Mesothelial cell of epicardium (in vitro differentiated cells): ENCODE results near the gene NEK1. TPM values are rescaled to one million over a fixed set of nuclear protein-coding genes. Genes with fewer than 3 reads are reported as not detected.
"Not testable (repeated sequence)": the region's sequence is repeated elsewhere in the genome, so short reads cannot be mapped to it uniquely, and the experiment has no call there.

Experiments
- DNase-seq, 2 experiments: peaks; one replicate each; pipeline ENCODE4 v3.0.0; 2021; ENCODE audit warnings: low spot score in 2 of 2; ENCODE audit not compliant: unreplicated experiment in 2 of 2
- H3K27ac Mint-ChIP-seq: 2 replicates; pipeline ENCODE4 v1.8.0; 2021; ENCODE audit warnings: mixed read lengths
- H3K27me3 Mint-ChIP-seq: 2 replicates; pipeline ENCODE4 v1.8.0; 2021; ENCODE audit warnings: low read depth, mixed read lengths
- H3K36me3 Mint-ChIP-seq: 2 replicates; pipeline ENCODE4 v1.8.0; 2021; ENCODE audit warnings: mixed read lengths
- H3K4me1 Mint-ChIP-seq: 2 replicates; pipeline ENCODE4 v1.8.0; 2021; ENCODE audit warnings: mixed read lengths
- H3K4me3 Mint-ChIP-seq: 2 replicates; pipeline ENCODE4 v1.8.0; 2021; ENCODE audit warnings: mild to moderate bottlenecking, moderate library complexity, mixed read lengths
- H3K9me3 Mint-ChIP-seq: 2 replicates; pipeline ENCODE4 v1.8.0; 2021; ENCODE audit warnings: mixed read lengths
- CTCF ChIP-seq: fragments of 200-600 bp; sonication (generic); IDR thresholded peaks from one replicate; pipeline ENCODE4 v1.5.0; 2021; ENCODE audit warnings: antibody characterized with exemption; ENCODE audit not compliant: unreplicated experiment
- total RNA-seq: library from RNA; stranded (reverse); gene quantifications from 3 replicates; pipeline ENCODE4 v1.2.1, GENCODE V29; 2021

Gene NEK1
- total RNA-seq, 1 donor from 2014 or later: 21.3 TPM

GRCh38 chr4:169625886-169626285, 13.5 kb upstream of the NEK1 start:
- peak overlapping the region; percentile 27 for H3K27ac Mint-ChIP-seq

DNA sequence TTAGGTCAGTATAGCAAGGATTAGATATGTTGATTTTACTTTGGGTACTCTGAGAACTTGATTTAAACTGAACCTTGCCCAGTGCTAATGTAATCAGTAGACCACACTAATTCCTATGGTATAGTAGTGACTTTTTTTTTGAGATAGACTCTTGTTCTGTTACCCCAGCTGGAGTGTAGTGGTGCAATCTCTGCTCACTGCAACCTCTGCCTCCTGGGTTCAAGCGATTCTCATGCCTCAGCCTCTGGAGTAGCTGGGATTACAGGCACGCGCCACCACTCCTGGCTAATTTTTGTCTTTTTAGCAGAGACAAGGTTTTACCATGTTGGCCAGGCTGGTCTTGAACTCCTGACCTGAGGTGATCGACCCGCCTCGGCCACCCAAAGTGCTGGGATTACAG, 11.6 kb upstream of the NEK1 start:
- H3K4me3 Mint-ChIP-seq, DNase-seq, H3K9me3 Mint-ChIP-seq, H3K36me3 Mint-ChIP-seq, H3K27ac Mint-ChIP-seq, H3K27me3 Mint-ChIP-seq: not testable (repeated sequence)
- peaks cover 25% of the 10 kb centered on the region for H3K4me1 Mint-ChIP-seq

More at GRCh38 chr4:169625886-169626285, 13.5 kb upstream of the NEK1 start:
- H3K9me3 Mint-ChIP-seq: no peaks in the 10 kb centered on the region
- TF ChIP-seq CTCF: no peak
- H3K27me3 Mint-ChIP-seq: no peaks in the 10 kb centered on the region
- no peak for DNase-seq
- peaks cover 6% of the 10 kb centered on the region for H3K36me3 Mint-ChIP-seq
- no peak overlapping the region for H3K4me3 Mint-ChIP-seq
- H3K4me1 Mint-ChIP-seq: peaks cover 22% of the 10 kb centered on the region

GRCh38 chr4:169622566-169622965, 10.2 kb upstream of the NEK1 start:
- DNase-seq: no peak
- no peak for TF ChIP-seq CTCF
- Mint-ChIP-seq H3K4me3 (peak overlapping the region; percentile 99), H3K9me3 (no peaks in the 10 kb centered on the region), H3K36me3 (no peaks in the 10 kb centered on the region), H3K27ac (peak overlapping the region; percentile 51), H3K4me1 (peaks cover 33% of the 10 kb centered on the region), H3K27me3 (no peaks in the 10 kb centered on the region)

GRCh38 chr4:169621731-169622492, 9.5 kb upstream of the NEK1 start:
- no peak for DNase-seq
- Mint-ChIP-seq H3K27ac (peak overlapping the region; percentile 87), H3K4me3 (peak overlapping the region; percentile 99), H3K27me3 (no peaks in the 10 kb centered on the region), H3K9me3 (no peaks in the 10 kb centered on the region), H3K4me1 (peaks cover 33% of the 10 kb centered on the region), H3K36me3 (no peaks in the 10 kb centered on the region)
- TF ChIP-seq CTCF: no peak

DNA sequence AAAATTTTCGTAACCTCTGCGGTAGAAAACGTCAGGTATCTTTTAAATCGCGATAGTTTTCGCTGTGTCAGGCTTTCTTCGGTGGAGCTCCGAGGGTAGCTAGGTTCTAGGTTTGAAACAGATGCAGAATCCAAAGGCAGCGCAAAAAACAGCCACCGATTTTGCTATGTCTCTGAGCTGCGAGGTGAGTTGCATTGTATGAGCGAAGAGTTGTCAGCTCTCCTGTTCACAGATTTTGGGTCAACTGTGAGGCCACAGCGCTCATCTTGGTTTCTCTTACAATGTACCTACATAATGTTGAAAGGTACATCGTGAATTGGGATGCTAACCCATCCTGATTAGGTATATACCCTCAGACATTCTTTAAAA, 8.5 kb upstream of the NEK1 start:
- H3K4me1 Mint-ChIP-seq: peaks cover 33% of the 10 kb centered on the region
- H3K4me3 Mint-ChIP-seq: peak overlapping the region; percentile 99
- no peaks in the 10 kb centered on the region for H3K36me3 Mint-ChIP-seq
- peak overlapping the region; percentile 100 for H3K27ac Mint-ChIP-seq
- H3K27me3 Mint-ChIP-seq: no peaks in the 10 kb centered on the region
- H3K9me3 Mint-ChIP-seq: no peaks in the 10 kb centered on the region
- peak in 1 of 2 experiments; percentile 40 for DNase-seq
- TF ChIP-seq CTCF: no peak

- DNase-seq: peak; percentile 82 to 90
- TF ChIP-seq CTCF: no peak
- Mint-ChIP-seq H3K27ac (peak within 1 kb of the TSS; percentile 100), H3K27me3 (no peaks in the 10 kb centered on the region), H3K4me1 (peaks cover 31% of the 10 kb centered on the region), H3K9me3 (no peaks in the 10 kb centered on the region), H3K36me3 (no peaks in the 10 kb centered on the region), H3K4me3 (peak within 1 kb of the TSS; percentile 99)
These were observed 7.8 kb upstream of the NEK1 start, which contains the start of gene CLCN3 for GRCh38 chr4:169619958-169620879. TSS of gene CLCN3 (plus strand) at chr4:169620578. CDS start at chr4:169635929, 15,351 bp downstream.
